Mammary epithelial cell (primary cell): Measurements from ENCODE around the gene SPTAN1.

Experiments
- CTCF ChIP-seq, 2 donors: IDR thresholded peaks in 1 of 2; conservative IDR thresholded peaks in 1 of 2; 2 replicates each; pipeline ENCODE4 v1.5.1; 2011 to 2012; ENCODE audit warnings: inconsistent platforms in 2 of 2, low read length in 2 of 2, mild to moderate bottlenecking in 2 of 2, control low read depth in 1 of 2, low read depth in 1 of 2; ENCODE audit not compliant: insufficient read depth in 1 of 2; ENCODE audit errors: extremely low read depth in 1 of 2
- EZH2 ChIP-seq: IDR thresholded peaks from 2 replicates; pipeline ENCODE4 v1.6.1; 2012; ENCODE audit warnings: low read length, inconsistent platforms, borderline replicate concordance

- TF ChIP-seq CTCF (conservative IDR thresholded peaks at IDR 0.05 in 1 of 2, IDR thresholded peaks at IDR 0.05 in 1 of 2; ENCODE audit: extremely low read depth in 1 of 2, insufficient read depth in 1 of 2, low read depth in 1 of 2, low read length in 2 of 2) (no peak), EZH2 (no peak)
Observed at GRCh38 chr9:128554155-128554862, 1.9 kb downstream of the SPTAN1 start.
